GM19438 (cell line): ENCODE results near the gene PDK4.

Experiments
- ATAC-seq: cut with Tn5 transposase; IDR thresholded peaks from one replicate; pipeline ENCODE4 v1.9.1; 2021; ENCODE audit warnings: low read depth; ENCODE audit not compliant: unreplicated experiment

The PDK4 gene

GRCh38 chr7:95596198-95597063 is at the start of gene PDK4:
TSS of gene PDK4 (minus strand) at chr7:95596516. CDS start at chr7:95596293, 223 bp downstream.
- ATAC-seq = no peak

- ATAC-seq = no peak
These were observed 45.9 kb upstream of the PDK4 start for GRCh38 chr7:95642173-95642572.

DNA sequence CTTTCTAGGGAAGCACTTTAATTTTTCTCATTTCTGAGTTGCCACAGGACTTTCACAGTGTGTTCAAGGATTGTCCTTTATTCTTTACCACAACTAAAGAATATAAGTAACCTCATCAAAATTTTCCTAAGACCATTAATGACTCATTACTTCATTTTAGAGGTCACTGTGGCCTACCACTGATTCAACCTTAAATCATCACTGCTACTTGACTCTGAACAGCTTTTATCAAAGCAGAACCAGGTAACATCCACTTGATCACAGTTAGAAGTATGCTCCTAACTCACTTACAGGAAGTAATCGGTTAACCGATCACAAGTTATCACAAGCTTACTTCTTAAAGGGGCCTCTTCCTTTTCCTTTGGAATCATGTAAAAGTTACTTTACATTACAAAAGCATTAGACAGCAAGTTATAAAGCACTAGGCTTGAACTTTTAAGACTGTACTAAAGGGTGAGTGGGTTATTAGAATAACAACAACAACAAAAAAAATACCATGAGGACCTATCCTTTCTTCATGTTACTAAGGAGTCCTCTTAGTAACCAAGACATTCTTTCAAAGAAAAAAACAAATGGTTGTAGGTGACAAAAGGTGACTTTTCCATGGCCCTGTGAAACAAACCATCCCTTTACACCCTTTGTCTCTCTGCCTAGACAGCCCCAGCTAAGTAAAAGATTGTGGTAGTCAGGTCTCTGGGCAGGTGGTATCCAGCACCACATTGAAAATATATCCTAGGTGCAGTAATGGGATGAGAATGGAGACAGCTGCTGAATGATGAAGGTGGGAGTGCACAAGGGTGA is 40.0 kb upstream of the PDK4 start:
- ATAC-seq = no peak

- ATAC-seq = no peak
These were observed 36.3 kb upstream of the PDK4 start for GRCh38 chr7:95632609-95633008.

GRCh38 chr7:95631527-95631926 is 35.2 kb upstream of the PDK4 start:
- no peak for ATAC-seq

DNA sequence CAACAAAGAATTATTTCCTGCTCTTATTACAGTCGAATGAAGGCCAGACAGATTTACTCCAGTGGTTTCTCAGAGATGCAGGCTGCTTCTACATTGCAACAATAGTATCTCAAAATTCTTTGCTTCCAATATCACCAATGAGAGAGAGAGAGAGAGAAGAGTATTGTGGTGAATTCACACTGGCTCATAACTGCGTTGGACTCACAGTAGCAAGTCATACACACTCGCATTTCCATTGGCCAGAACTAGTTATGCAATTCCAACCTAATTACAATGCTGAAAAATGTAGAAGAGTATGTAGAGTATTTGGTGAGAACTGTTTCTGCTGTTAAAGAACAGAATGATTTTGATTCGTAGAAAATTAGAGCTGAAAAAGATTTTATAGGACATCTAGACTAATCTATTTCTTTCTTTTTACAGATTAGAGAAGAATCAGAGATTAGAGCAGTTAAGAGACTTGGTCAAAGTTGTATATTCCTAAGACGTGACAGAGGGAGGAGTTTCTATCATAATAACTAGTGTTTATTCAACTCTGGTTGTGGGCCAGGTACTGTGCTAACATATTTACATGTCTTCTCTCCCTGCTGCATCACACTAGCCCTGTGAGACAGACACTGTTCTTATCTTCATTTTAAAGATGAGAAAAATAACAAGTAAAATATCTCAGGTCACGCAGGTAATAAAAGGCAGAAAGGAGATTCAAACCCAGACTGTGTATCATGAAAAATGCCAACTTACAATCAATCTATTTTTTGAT is 34.6 kb upstream of the PDK4 start:
- no peak for ATAC-seq

DNA sequence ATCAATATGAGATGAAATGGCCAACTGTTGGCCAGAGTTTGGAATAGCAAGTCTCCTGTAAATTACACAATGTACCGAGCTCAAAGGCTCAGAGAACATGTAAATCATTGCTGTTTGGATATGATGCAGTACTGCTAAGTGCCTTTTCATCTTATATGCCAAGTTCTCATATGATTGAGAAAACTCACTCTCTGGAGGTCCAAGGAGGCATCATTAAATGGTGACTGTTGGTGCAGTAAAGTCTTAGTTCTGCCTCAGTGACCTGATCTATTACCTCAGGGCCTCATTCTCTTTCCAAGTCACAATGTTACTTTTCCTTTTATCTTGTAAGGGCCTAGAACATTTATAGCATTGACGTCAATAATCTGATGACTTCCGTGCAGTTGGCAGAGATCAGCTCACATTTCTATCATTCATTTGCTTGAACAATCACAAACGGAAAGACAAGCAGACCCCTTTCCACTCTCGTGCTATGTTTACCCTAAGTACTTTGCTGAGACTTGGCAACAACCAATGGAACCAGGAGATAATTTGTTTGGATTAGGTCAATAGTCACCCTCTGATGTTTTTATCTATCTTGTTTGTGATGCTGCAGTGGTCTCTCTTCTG is 32.6 kb upstream of the PDK4 start:
- no peak for ATAC-seq

- no peak for ATAC-seq
These were observed 27.5 kb upstream of the PDK4 start for GRCh38 chr7:95623788-95624187.

- ATAC-seq = no peak
These were observed 26.5 kb upstream of the PDK4 start for GRCh38 chr7:95622859-95623258.

GRCh38 chr7:95622001-95622549 is 25.8 kb upstream of the PDK4 start:
- no peak for ATAC-seq

- ATAC-seq = no peak
These were observed 25.1 kb upstream of the PDK4 start for GRCh38 chr7:95621404-95621803.

- no peak for ATAC-seq
These were observed 24.3 kb upstream of the PDK4 start for GRCh38 chr7:95620631-95621030.

DNA sequence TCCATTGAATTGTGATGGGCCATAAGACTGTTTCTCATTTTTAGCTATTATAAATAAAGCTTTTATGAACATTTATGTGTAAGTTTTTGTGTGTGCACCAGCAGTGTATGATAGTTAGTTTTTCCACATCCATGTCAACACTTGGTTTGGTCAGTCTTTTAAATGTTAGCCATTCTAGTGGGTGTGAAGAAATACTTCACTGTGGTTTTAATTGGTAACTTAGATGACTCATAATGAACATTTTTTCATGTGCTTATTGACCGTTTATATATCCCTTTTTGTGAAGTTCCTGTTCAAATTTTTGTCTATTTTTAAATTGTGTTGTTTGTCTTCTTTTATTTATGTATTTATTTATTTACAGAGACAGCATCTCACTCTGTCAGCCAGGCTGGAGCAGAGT is 23.6 kb upstream of the PDK4 start:
- no peak for ATAC-seq

DNA sequence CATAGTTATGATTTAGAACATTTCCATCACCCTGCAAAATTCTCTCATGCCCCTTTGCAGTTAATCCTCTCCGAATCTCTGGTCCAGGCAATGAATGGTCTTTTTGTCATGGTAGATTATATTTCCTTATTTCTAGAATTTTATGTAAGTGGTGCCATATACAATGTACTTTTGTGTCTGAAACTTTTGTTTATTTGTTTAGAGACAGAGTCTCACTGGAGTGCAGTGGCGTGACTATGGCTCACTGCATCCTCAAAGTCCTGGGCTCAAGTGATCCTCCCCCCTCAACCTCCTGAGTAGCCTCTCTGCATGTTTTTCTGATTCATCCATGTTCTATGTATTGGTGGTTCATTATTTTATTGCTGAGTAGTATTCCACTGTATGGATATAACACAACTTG is 23.2 kb upstream of the PDK4 start:
- no peak for ATAC-seq

DNA sequence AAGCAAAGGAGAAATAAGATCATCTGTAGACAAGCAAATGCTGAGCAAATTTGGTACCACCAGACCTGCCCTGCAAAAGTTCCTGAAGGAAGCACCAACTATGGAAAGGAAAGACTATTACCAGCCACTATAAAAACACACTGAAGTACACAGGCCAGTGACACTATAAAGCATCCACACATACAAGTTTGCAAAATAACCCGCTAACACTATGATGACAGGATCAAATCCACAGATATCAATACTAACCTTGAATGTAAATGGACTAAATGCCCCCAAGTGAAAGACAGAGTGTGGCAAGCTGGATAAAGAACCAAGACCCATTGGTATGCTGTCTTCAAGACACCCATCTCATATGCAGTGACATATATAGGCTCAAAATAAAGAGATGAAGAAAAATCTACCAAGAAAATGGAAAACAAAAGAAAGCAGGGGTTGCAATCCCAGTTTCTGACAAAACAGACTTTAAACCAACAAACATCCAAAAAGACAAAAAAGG is 18.2 kb upstream of the PDK4 start:
- ATAC-seq = no peak

DNA sequence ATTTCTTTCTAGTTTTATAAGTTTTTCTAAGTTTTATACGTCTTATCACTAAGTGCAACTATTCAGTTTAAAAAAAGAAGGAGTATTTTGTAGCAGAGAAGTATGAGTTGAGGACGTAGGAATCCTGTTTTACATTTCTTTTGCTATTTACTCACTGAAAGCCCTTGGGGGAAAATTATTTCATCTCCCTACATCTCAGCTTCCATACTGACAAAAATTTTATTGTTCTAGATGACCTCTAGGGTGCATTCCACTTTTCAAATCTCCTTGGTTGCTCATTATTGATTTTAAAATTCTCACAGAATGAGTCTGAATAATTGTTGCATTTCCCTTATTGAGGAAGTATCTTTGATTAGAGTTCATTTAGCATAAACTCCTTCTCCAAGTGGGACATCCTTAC is 14.9 kb upstream of the PDK4 start:
- no peak for ATAC-seq

GRCh38 chr7:95609277-95609971 is 13.1 kb upstream of the PDK4 start:
- no peak for ATAC-seq

- peak; percentile 94 for ATAC-seq
These were observed 12.2 kb upstream of the PDK4 start for GRCh38 chr7:95608359-95609173.

DNA sequence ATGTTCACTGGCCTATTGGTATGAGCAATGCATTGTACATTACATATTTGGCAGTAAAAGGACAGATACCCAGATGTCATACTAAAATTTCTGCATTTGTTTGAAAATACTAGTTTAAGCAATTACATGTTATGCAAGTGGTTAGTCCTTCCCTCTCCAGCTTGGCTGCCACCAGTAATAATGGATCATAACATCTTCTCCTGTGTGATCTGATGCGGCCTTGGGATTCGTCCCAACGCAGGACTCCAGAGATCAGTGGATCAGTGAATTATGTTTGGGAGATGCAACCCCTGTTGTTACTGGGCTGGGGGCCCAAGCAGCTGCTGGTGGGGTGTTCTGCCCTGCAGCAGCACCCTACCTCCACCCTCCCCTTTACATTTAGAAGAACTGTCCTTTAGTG is 11.2 kb upstream of the PDK4 start:
- ATAC-seq = no peak
